Transverse colon (tissue), 4 donors: ENCODE data around the gene NR5A2. TPM values are rescaled to one million over a fixed set of nuclear protein-coding genes. Genes with fewer than 3 reads are reported as not detected.
A peak's percentile ranks its signal among the peaks of the same experiment; 100 is the strongest.

Source experiments
- DNase-seq: peaks from one replicate; pipeline ENCODE4 v3.0.0-alpha.2; 2019
- H3K27ac ChIP-seq, 4 donors: fragments of 200-600 bp; sonication (generic); 2 replicates each; pipeline ENCODE4 v1.5.1; 2016 to 2018; ENCODE audit warnings: inconsistent platforms in 4 of 4
- H3K27me3 ChIP-seq: fragments of 200-600 bp; sonication (generic); 2 replicates; pipeline ENCODE4 v1.5.1; 2017; ENCODE audit warnings: inconsistent platforms
- H3K36me3 ChIP-seq, 4 donors: fragments of 200-600 bp; sonication (generic); 2 replicates each; pipeline ENCODE4 v1.5.1; 2017 to 2019; ENCODE audit warnings: inconsistent platforms in 4 of 4
- H3K4me1 ChIP-seq, 4 donors: fragments of 200-600 bp; sonication (generic); 2 replicates each; pipeline ENCODE4 v1.5.1; 2017 to 2020; ENCODE audit warnings: inconsistent platforms in 4 of 4
- H3K4me3 ChIP-seq, 4 donors: fragments of 200-600 bp; sonication (generic); 1 replicate in 1 of 4; 2 replicates in 3 of 4; pipeline versions ENCODE4 v1.5.1 to v1.6.1; 2017 to 2019; ENCODE audit warnings: inconsistent platforms in 4 of 4
- H3K9me3 ChIP-seq, 2 donors: fragments of 200-600 bp; sonication (generic); 2 replicates each; pipeline ENCODE4 v1.5.1; 2017 to 2019; ENCODE audit warnings: inconsistent platforms in 2 of 2
- CTCF ChIP-seq, 5 experiments: fragments of 200-600 bp in 3 of 5; fragments of 450-650 bp in 2 of 5; sonication (generic) in 3 of 5; IDR thresholded peaks; 1 replicate in 2 of 5; 2 replicates in 3 of 5; pipeline ENCODE4 v1.5.1; 2016 to 2017; ENCODE audit warnings: antibody characterized with exemption in 5 of 5, inconsistent platforms in 3 of 5, mild to moderate bottlenecking in 2 of 5, moderate library complexity in 1 of 5
- EP300 ChIP-seq: sonication (generic); formaldehyde crosslinking; IDR thresholded peaks from one replicate; pipeline ENCODE4 v1.6.1; 2017; ENCODE audit warnings: antibody characterized with exemption, low read depth
- POLR2A ChIP-seq: fragments of 450-650 bp; IDR thresholded peaks from one replicate; pipeline ENCODE4 v1.6.1; 2016; ENCODE audit warnings: antibody characterized with exemption, mild to moderate bottlenecking, moderate library complexity
- POLR2AphosphoS5 ChIP-seq, 3 donors: sonication (generic); formaldehyde crosslinking; IDR thresholded peaks; one replicate each; pipeline ENCODE4 v1.6.1; 2016; ENCODE audit warnings: antibody characterized with exemption in 3 of 3
- WGBS, 2 donors: methylation state at CpG; one replicate each; pipeline ENCODE4 v1.1.5; 2018; ENCODE audit warnings: low coverage in 1 of 2; 5-methylcytosine and 5-hydroxymethylcytosine counted together
- in situ Hi-C, 4 donors: fragments of 200-750 bp; cut with MboI; loops; one replicate each; pipeline versions ENCODE4 v1.15.0 to v1.15.1; 2017; ENCODE audit warnings: low sequenced_read_pairs in 3 of 4, low pct_ligation_motif_present in 1 of 4, low pct_unique_long_range_greater_than_20kb in 1 of 4
- intact Hi-C: fragments of 100-400 bp; cut with DNase I; formaldehyde crosslinking; loops from one replicate; pipeline ENCODE4 v1.15.1; 2023; ENCODE audit warnings: low total_unique reads
- total RNA-seq, 4 donors: library from RNA; depleted of rRNA; stranded (reverse); fragments of >200 nt; gene quantifications; one replicate each; pipeline ENCODE4 v1.1.0, GENCODE V29; 2016

NR5A2 gene
- total RNA-seq, 4 donors from 2014 or later, result 75.4 to 92.6 (median 85.4) TPM

GRCh38 chr1:200096774-200097173 lies 69.3 kb downstream of the NR5A2 start:
- Histone ChIP-seq H3K4me3 (no peak overlapping the region), H3K4me1 (no peaks in the 10 kb centered on the region), H3K36me3 (no peaks in the 10 kb centered on the region), H3K27me3 (no peaks in the 10 kb centered on the region), H3K27ac (no peak overlapping the region), H3K9me3 (no peaks in the 10 kb centered on the region)
- 57 to 81% methylated on average over 1 to 3 of the region's 3 CpGs for whole genome bisulfite sequencing, 2 donors
- DNase-seq, result no peak
- in situ Hi-C loops, result no loop called here
- TF ChIP-seq POLR2AphosphoS5 (IDR thresholded peaks at IDR 0.05) (no peak), CTCF (IDR thresholded peaks at IDR 0.05) (no peak), POLR2A (no peak), EP300 (no peak)
- intact Hi-C loops, result no loop called here

- in situ Hi-C loops, result no loop called here
- TF ChIP-seq POLR2A (no peak), POLR2AphosphoS5 (IDR thresholded peaks at IDR 0.05) (no peak), CTCF (IDR thresholded peaks at IDR 0.05) (no peak), EP300 (no peak)
- no peak overlapping the region for H3K4me3 ChIP-seq
- DNase-seq, result no peak
- no peaks in the 10 kb centered on the region for H3K27me3 ChIP-seq
- WGBS, 2 donors, result 56 to 67% methylated on average over 3 of the region's 3 CpGs
- no peak overlapping the region for H3K27ac ChIP-seq
- H3K4me1 ChIP-seq, result peaks cover 0 to 4% (median 1%) of the 10 kb centered on the region in 4 donors
- H3K36me3 ChIP-seq, result no peaks in the 10 kb centered on the region
- H3K9me3 ChIP-seq, result no peaks in the 10 kb centered on the region
- intact Hi-C loops, result no loop called here
These were observed 71.5 kb downstream of the NR5A2 start for GRCh38 chr1:200099040-200099439.

GRCh38 chr1:200103966-200104583 lies 76.6 kb downstream of the NR5A2 start:
- Histone ChIP-seq H3K27ac (peak overlapping the region in 2 of 4 donors; percentile 8 to 27), H3K27me3 (no peaks in the 10 kb centered on the region), H3K36me3 (no peaks in the 10 kb centered on the region), H3K4me3 (no peak overlapping the region), H3K9me3 (no peaks in the 10 kb centered on the region), H3K4me1 (peaks cover 6 to 36% (median 25%) of the 10 kb centered on the region in 4 donors)
- 20 to 31% methylated on average over 1 of the region's 1 CpG for WGBS, 2 donors
- in situ Hi-C loops, result no loop called here
- intact Hi-C loops, result no loop called here
- TF ChIP-seq EP300 (no peak), CTCF (IDR thresholded peaks at IDR 0.05) (no peak), POLR2AphosphoS5 (IDR thresholded peaks at IDR 0.05) (no peak), POLR2A (no peak)
- DNase-seq, result no peak

GRCh38 chr1:200107004-200107470 lies 79.5 kb downstream of the NR5A2 start:
- no peak for DNase-seq
- Histone ChIP-seq H3K27ac (peak overlapping the region in 3 of 4 donors; percentile 31 to 52 (median 40)), H3K27me3 (no peaks in the 10 kb centered on the region)

More at GRCh38 chr1:200107004-200107470, 79.5 kb downstream of the NR5A2 start:
- no peak for TF ChIP-seq POLR2A
- no peak for TF ChIP-seq POLR2AphosphoS5 (IDR thresholded peaks at IDR 0.05)
- no peak for TF ChIP-seq EP300
- TF ChIP-seq CTCF (IDR thresholded peaks at IDR 0.05), result no peak
- Histone ChIP-seq H3K4me3 (no peak overlapping the region), H3K36me3 (no peaks in the 10 kb centered on the region), H3K4me1 (peaks cover 6 to 39% (median 26%) of the 10 kb centered on the region in 4 donors), H3K9me3 (no peaks in the 10 kb centered on the region)
- 43 to 50% methylated on average over 6 to 8 of the region's 8 CpGs for WGBS, 2 donors
- in situ Hi-C loops, result no loop called here
- intact Hi-C loops, result no loop called here
